OCI-LY3 (cell line): ENCODE data around the gene SCARF1.

ENCODE experiments used
- EZH2phosphoT487 ChIP-seq: fragments of 200-600 bp; shearing (Covaris generic); IDR thresholded peaks from 2 replicates; pipeline ENCODE4 v1.6.1; 2018; ENCODE audit warnings: antibody characterized with exemption, mixed run types, low read depth
- TF ChIP-seq, protein P1 (sequence below): fragments of 200-600, 300-600 bp; sonication (generic); IDR thresholded peaks from 2 replicates; pipeline ENCODE4 v1.5.1; 2014; ENCODE audit warnings: antibody characterized with exemption, low read length, low read depth

DNA sequence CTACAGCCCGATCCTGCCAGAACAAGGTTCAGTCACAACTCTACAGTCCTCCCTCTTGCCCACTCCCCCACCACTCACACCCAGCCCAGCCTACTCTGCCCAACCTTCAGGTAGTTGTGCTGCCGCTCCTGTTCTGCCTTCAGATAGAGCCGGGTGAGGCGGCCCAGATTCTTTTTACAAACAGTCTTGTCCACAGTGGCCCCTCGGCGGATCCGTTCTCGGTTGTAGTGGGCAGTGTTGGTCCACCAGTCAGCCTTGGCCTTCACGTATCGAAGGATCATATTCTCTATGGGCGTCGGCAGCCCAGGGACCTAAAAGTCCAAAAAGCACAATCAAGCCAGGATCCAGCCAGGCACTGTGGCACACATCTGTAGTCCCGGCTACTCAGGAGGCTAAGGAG is 30.9 kb upstream of the SCARF1 start:
- TF ChIP-seq, protein P1, sequence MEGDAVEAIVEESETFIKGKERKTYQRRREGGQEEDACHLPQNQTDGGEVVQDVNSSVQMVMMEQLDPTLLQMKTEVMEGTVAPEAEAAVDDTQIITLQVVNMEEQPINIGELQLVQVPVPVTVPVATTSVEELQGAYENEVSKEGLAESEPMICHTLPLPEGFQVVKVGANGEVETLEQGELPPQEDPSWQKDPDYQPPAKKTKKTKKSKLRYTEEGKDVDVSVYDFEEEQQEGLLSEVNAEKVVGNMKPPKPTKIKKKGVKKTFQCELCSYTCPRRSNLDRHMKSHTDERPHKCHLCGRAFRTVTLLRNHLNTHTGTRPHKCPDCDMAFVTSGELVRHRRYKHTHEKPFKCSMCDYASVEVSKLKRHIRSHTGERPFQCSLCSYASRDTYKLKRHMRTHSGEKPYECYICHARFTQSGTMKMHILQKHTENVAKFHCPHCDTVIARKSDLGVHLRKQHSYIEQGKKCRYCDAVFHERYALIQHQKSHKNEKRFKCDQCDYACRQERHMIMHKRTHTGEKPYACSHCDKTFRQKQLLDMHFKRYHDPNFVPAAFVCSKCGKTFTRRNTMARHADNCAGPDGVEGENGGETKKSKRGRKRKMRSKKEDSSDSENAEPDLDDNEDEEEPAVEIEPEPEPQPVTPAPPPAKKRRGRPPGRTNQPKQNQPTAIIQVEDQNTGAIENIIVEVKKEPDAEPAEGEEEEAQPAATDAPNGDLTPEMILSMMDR: no peak
- TF ChIP-seq EZH2phosphoT487: no peak
